IMR-90 (cell line): ENCODE results near the gene ZNF23. TPM values are rescaled to one million over a fixed set of nuclear protein-coding genes. Genes with fewer than 3 reads are reported as not detected.

Experiments used
- ATAC-seq: fragments of 200-7000 bp; cut with Tn5 transposase; 2 replicates; pipeline ENCODE4 v1.9.1; 2020; ENCODE audit warnings: low read depth, mild to moderate bottlenecking, moderate library complexity
- BruUV-seq: library from RNA; stranded (reverse); fragments of 400-500 nt; replicated peaks from 2 replicates; lab custom pipeline; 2021; lab: Mats Ljungman, UMichigan
- CTCF ChIA-PET: fragments of 300-600 bp; formaldehyde crosslinking; extraction: SDS; loops from one replicate; lab custom pipeline; 2021; ENCODE audit warnings: antibody characterized with exemption; lab: Yijun Ruan, JAX
- POLR2A ChIA-PET: fragments of 300-600 bp; sonication (Branson Sonifier 250); formaldehyde crosslinking; loops from one replicate; lab custom pipeline; 2022; ENCODE audit warnings: antibody characterized with exemption; ENCODE audit not compliant: unreplicated experiment; lab: Charles Lee
- DNase-seq: peaks from one replicate; pipeline ENCODE4 v3.0.0; 2013
- H2AFZ ChIP-seq: replicated peaks from 2 replicates; pipeline ENCODE3; 2013; ENCODE audit warnings: low read length, mild to moderate bottlenecking; ENCODE audit not compliant: poor library complexity
- H2AK5ac ChIP-seq: 2 replicates; pipeline ENCODE4 v1.6.1; 2013; ENCODE audit warnings: low read depth, low read length, inconsistent platforms
- H2AK9ac ChIP-seq: replicated peaks from 2 replicates; pipeline ENCODE3; 2013; ENCODE audit warnings: mild to moderate bottlenecking, low read depth, low read length, moderate library complexity; ENCODE audit not compliant: poor library complexity
- H2BK120ac ChIP-seq: 2 replicates; pipeline ENCODE4 v1.6.1; 2013; ENCODE audit warnings: low read depth, low read length, inconsistent platforms
- H2BK15ac ChIP-seq: 3 replicates; pipeline ENCODE4 v1.6.1; 2013; ENCODE audit warnings: low read depth, low read length, inconsistent platforms
- H2BK20ac ChIP-seq: 2 replicates; pipeline ENCODE4 v1.6.1; 2013; ENCODE audit warnings: low read depth, mild to moderate bottlenecking, inconsistent platforms, low read length, moderate library complexity
- H2BK5ac ChIP-seq: 2 replicates; pipeline ENCODE4 v1.6.1; 2013; ENCODE audit warnings: mild to moderate bottlenecking, low read depth, low read length, inconsistent platforms; ENCODE audit not compliant: poor library complexity, severe bottlenecking
- H3K14ac ChIP-seq: replicated peaks from 2 replicates; pipeline ENCODE4 v1.6.1; 2013; ENCODE audit warnings: low read depth, low read length, inconsistent platforms
- H3K18ac ChIP-seq: 2 replicates; pipeline ENCODE4 v1.6.1; 2013; ENCODE audit warnings: low read depth, low read length, control low read depth
- H3K23ac ChIP-seq: 2 replicates; pipeline ENCODE4 v1.6.1; 2013; ENCODE audit warnings: low read depth, low read length, inconsistent platforms
- H3K27ac ChIP-seq: 2 replicates; pipeline ENCODE4 v1.5.1; 2013; ENCODE audit warnings: mild to moderate bottlenecking, control low read depth, low read length; ENCODE audit not compliant: insufficient read depth
- H3K27me3 ChIP-seq: 2 replicates; pipeline ENCODE4 v1.6.1; 2013; ENCODE audit warnings: low read length; ENCODE audit not compliant: control insufficient read depth, insufficient read depth
- H3K36me3 ChIP-seq: 2 replicates; pipeline ENCODE4 v1.6.1; 2013; ENCODE audit warnings: low read length, mixed read lengths; ENCODE audit not compliant: control insufficient read depth, insufficient read depth
- H3K4ac ChIP-seq: 2 replicates; pipeline ENCODE4 v1.6.1; 2013; ENCODE audit warnings: low read depth, low read length, inconsistent platforms
- H3K4me1 ChIP-seq: 2 replicates; pipeline ENCODE4 v1.6.1; 2013; ENCODE audit warnings: low read length, mixed read lengths; ENCODE audit not compliant: control insufficient read depth, insufficient read depth
- H3K4me2 ChIP-seq: 2 replicates; pipeline ENCODE4 v1.6.1; 2013; ENCODE audit warnings: low read depth, mild to moderate bottlenecking, control low read depth, low read length, moderate library complexity
- H3K4me3 ChIP-seq: 2 replicates; pipeline ENCODE4 v1.5.1; 2013; ENCODE audit warnings: low read depth, mild to moderate bottlenecking, control low read depth, low read length, moderate library complexity; ENCODE audit not compliant: insufficient read depth
- H3K56ac ChIP-seq: 2 replicates; pipeline ENCODE4 v1.6.1; 2013; ENCODE audit warnings: low read length, inconsistent platforms; ENCODE audit not compliant: insufficient read depth; ENCODE audit errors: extremely low read depth
- H3K79me1 ChIP-seq, 2 experiments: 2 replicates each; pipeline ENCODE4 v1.6.1; 2013; ENCODE audit warnings: low read length in 2 of 2, inconsistent platforms in 1 of 2, low read depth in 1 of 2
- H3K9ac ChIP-seq: 2 replicates; pipeline ENCODE4 v1.6.1; 2013; ENCODE audit warnings: low read depth, low read length, control low read depth
- H3K9me1 ChIP-seq: 2 replicates; pipeline ENCODE4 v1.6.1; 2013; ENCODE audit warnings: low read length, inconsistent platforms; ENCODE audit not compliant: insufficient read depth
- H3K9me3 ChIP-seq: 2 replicates; pipeline ENCODE4 v1.6.1; 2013; ENCODE audit warnings: low read length; ENCODE audit not compliant: control insufficient read depth, insufficient read depth
- H4K20me1 ChIP-seq: 2 replicates; pipeline ENCODE4 v1.6.1; 2013; ENCODE audit warnings: low read length, inconsistent platforms; ENCODE audit not compliant: insufficient read depth
- H4K5ac ChIP-seq: 2 replicates; pipeline ENCODE4 v1.6.1; 2013; ENCODE audit warnings: mild to moderate bottlenecking, low read depth, low read length, control low read depth
- H4K8ac ChIP-seq, 2 experiments: 2 replicates each; pipeline ENCODE4 v1.6.1; 2013; ENCODE audit warnings: low read depth in 2 of 2, low read length in 2 of 2, control low read depth in 1 of 2, inconsistent platforms in 1 of 2
- H4K91ac ChIP-seq: 2 replicates; pipeline ENCODE4 v1.6.1; 2013; ENCODE audit warnings: low read depth, low read length, inconsistent platforms; ENCODE audit not compliant: insufficient read depth
- CEBPB ChIP-seq: IDR thresholded peaks from 2 replicates; pipeline ENCODE4 v1.6.1; 2012; ENCODE audit warnings: low read depth, low read length, improper control_type of control experiment
- FOS ChIP-seq: fragments of 150-350 bp; IDR thresholded peaks from 2 replicates; pipeline ENCODE4 v1.6.1; 2016; ENCODE audit warnings: low read depth, low read length
- MAFK ChIP-seq: IDR thresholded peaks from 2 replicates; pipeline ENCODE4 v1.6.1; 2012; ENCODE audit warnings: low read depth, low read length, improper control_type of control experiment
- MAZ ChIP-seq: IDR thresholded peaks from 2 replicates; pipeline ENCODE4 v1.6.1; 2012; ENCODE audit warnings: low read depth, mild to moderate bottlenecking, low read length, improper control_type of control experiment, moderate library complexity, borderline replicate concordance
- MXI1 ChIP-seq: IDR thresholded peaks from 2 replicates; pipeline ENCODE4 v1.6.1; 2012; ENCODE audit warnings: low read depth, mild to moderate bottlenecking, low read length, moderate library complexity, borderline replicate concordance
- NFE2L2 ChIP-seq: fragments of 150-350 bp; IDR thresholded peaks from 2 replicates; pipeline ENCODE4 v1.6.1; 2016; ENCODE audit warnings: low read depth, mild to moderate bottlenecking, low read length
- POLR2A ChIP-seq: IDR thresholded peaks from 2 replicates; pipeline ENCODE4 v1.6.1; 2012; ENCODE audit warnings: mild to moderate bottlenecking, low read depth, low read length
- RCOR1 ChIP-seq: IDR thresholded peaks from 2 replicates; pipeline ENCODE4 v1.6.1; 2012; ENCODE audit warnings: mild to moderate bottlenecking, low read length, improper control_type of control experiment; ENCODE audit not compliant: insufficient replicate concordance
- RFX5 ChIP-seq: IDR thresholded peaks from 2 replicates; pipeline ENCODE4 v1.8.0; 2012; ENCODE audit warnings: low read depth, mild to moderate bottlenecking, low read length, moderate library complexity
- SMC3 ChIP-seq: fragments of 150-350 bp; IDR thresholded peaks from 2 replicates; pipeline ENCODE4 v1.6.1; 2016; ENCODE audit warnings: low read depth, mild to moderate bottlenecking, antibody characterized with exemption, low read length, moderate library complexity
- WGBS, 2 experiments: methylation state at CpG; one replicate each; pipeline versions ENCODE4 v1.1.5 to v1.1.7; 2013; ENCODE audit warnings: missing lambda C conversion rate in 2 of 2; ENCODE audit not compliant: insufficient read length in 1 of 2; ENCODE audit errors: extremely low coverage in 2 of 2; 5-methylcytosine and 5-hydroxymethylcytosine counted together
- dilution Hi-C: fragments of 300-500 bp; cut with HindIII; formaldehyde crosslinking; loops from one replicate; pipeline ENCODE4 v1.14.3; 2018; ENCODE audit warnings: low sequenced_read_pairs; ENCODE audit not compliant: unreplicated experiment
- in situ Hi-C: fragments of 300-500 bp; cut with MboI; formaldehyde crosslinking; loops from 3 replicates; pipeline ENCODE4 v1.14.3; 2019; ENCODE audit warnings: low sequenced_read_pairs, inconsistent platforms, mixed read lengths
- intact Hi-C: fragments of 100-400 bp; cut with micrococcal nuclease; formaldehyde crosslinking; loops from 2 replicates; pipeline ENCODE4 v1.10.0; 2022
- polyA plus RNA-seq, 3 experiments: library from polyadenylated mRNA; depleted of rRNA; stranded (reverse); fragments of >200 nt; gene quantifications; 2 replicates each; pipeline ENCODE4 v1.2.3, GENCODE V29; 2012; ENCODE audit warnings: low replicate concordance in 1 of 3
- total RNA-seq: library from RNA; depleted of rRNA; stranded (reverse); fragments of >200 nt; gene quantifications from 2 replicates; pipeline ENCODE4 v1.2.3, GENCODE V29; 2012
- TF ChIP-seq, protein P1 (sequence below): fragments of 150-350 bp; IDR thresholded peaks from 2 replicates; pipeline ENCODE4 v1.6.1; 2017; ENCODE audit warnings: mild to moderate bottlenecking, antibody characterized with exemption, low read length, low read depth
- TF ChIP-seq, protein P2 (sequence below): fragments of 150-350 bp; IDR thresholded peaks from 2 replicates; pipeline ENCODE4 v1.6.1; 2016; ENCODE audit warnings: low read depth, mild to moderate bottlenecking, low read length, moderate library complexity, borderline replicate concordance

Gene ZNF23
- total and polyA plus RNA-seq, 2 of the 4 experiments (the other 2 are of a cell fraction) = 7.5 to 8.8 TPM

GRCh38 chr16:71414038-71414437, 48.0 kb downstream of the ZNF23 start:
- H4K5ac ChIP-seq = no peak overlapping the region
- intact Hi-C loops = no loop called here
- no peak overlapping the region for H2AK9ac ChIP-seq
- DNase-seq (no peak), ATAC-seq (no peak)
- H3K9me1 ChIP-seq = no peaks in the 10 kb centered on the region
- in situ Hi-C loops = loop anchor here (5.0 kb wide), 1 partner anchor 88 kb away; no protein-coding TSS in a partner anchor
- no peak overlapping the region for H2AK5ac ChIP-seq
- no peak overlapping the region for H3K4ac ChIP-seq
- 94% methylated on average over 2 of the region's 5 CpGs; no CpG with 5 or more reads in 1 of the 2 experiments for WGBS, 2 experiments
- TF ChIP-seq RFX5 (no peak), FOS (no peak), MAZ (no peak), POLR2A (no peak), NFE2L2 (no peak), MXI1 (no peak), RCOR1 (no peak), CEBPB (no peak), SMC3 (no peak), MAFK (no peak)
- TF ChIP-seq, protein P1, sequence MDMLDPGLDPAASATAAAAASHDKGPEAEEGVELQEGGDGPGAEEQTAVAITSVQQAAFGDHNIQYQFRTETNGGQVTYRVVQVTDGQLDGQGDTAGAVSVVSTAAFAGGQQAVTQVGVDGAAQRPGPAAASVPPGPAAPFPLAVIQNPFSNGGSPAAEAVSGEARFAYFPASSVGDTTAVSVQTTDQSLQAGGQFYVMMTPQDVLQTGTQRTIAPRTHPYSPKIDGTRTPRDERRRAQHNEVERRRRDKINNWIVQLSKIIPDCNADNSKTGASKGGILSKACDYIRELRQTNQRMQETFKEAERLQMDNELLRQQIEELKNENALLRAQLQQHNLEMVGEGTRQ = no peak
- TF ChIP-seq, protein P2, sequence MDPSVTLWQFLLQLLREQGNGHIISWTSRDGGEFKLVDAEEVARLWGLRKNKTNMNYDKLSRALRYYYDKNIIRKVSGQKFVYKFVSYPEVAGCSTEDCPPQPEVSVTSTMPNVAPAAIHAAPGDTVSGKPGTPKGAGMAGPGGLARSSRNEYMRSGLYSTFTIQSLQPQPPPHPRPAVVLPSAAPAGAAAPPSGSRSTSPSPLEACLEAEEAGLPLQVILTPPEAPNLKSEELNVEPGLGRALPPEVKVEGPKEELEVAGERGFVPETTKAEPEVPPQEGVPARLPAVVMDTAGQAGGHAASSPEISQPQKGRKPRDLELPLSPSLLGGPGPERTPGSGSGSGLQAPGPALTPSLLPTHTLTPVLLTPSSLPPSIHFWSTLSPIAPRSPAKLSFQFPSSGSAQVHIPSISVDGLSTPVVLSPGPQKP = no peak
- H3K27me3 ChIP-seq = peaks cover 6% of the 10 kb centered on the region
- no peak overlapping the region for H3K4me2 ChIP-seq
- H2BK5ac ChIP-seq = no peak overlapping the region
- no peaks in the 10 kb centered on the region for H3K9me3 ChIP-seq
- H2BK15ac ChIP-seq = no peak overlapping the region
- dilution Hi-C loops = no loop called here
- H3K36me3 ChIP-seq = no peaks in the 10 kb centered on the region
- POLR2A ChIA-PET = no interaction called here
- no TSS peak for BruUV-seq
- H3K9ac ChIP-seq = no peak overlapping the region
- H3K56ac ChIP-seq = no peak overlapping the region
- H4K8ac ChIP-seq = no peak overlapping the region
- CTCF ChIA-PET = interaction anchor here (0.6 to 4.2 kb wide), 2 partner anchors 54 to 87 kb away, joined by 3 to 40 read pairs; no protein-coding TSS in a partner anchor
- H3K14ac ChIP-seq = no peak overlapping the region
- no peak overlapping the region for H2AFZ ChIP-seq
- H4K91ac ChIP-seq = no peak overlapping the region
- H3K27ac ChIP-seq = no peak overlapping the region
- no peaks in the 10 kb centered on the region for H4K20me1 ChIP-seq
- H2BK120ac ChIP-seq = no peak overlapping the region
- no peak overlapping the region for H3K18ac ChIP-seq
- no peaks in the 10 kb centered on the region for H3K4me1 ChIP-seq
- H3K79me1 ChIP-seq = no peaks in the 10 kb centered on the region
- no peak overlapping the region for H3K23ac ChIP-seq
- no peak overlapping the region for H2BK20ac ChIP-seq
- no peak overlapping the region for H3K4me3 ChIP-seq
